K562 (cell line): ENCODE measurements around the gene ZMIZ1. TPM values are rescaled to one million over a fixed set of nuclear protein-coding genes. Genes with fewer than 3 reads are reported as not detected.

Source experiments
- ATAC-seq: fragments of 200-7000 bp; cut with Tn5 transposase; 3 replicates; pipeline ENCODE4 v1.9.1; 2020; ENCODE audit warnings: moderate library complexity
- BruUV-seq: library from RNA; stranded (reverse); fragments of 400-500 nt; replicated peaks from 2 replicates; lab custom pipeline; 2021; lab: Mats Ljungman, UMichigan
- CTCF ChIA-PET: fragments of 300-600 bp; formaldehyde crosslinking; extraction: SDS; loops from one replicate; lab custom pipeline; 2021; ENCODE audit warnings: low intra/inter-chr PET ratio; lab: Yijun Ruan, JAX
- POLR2A ChIA-PET: fragments of 300-600, 350-650 bp; sonication (Branson Sonifier 250); formaldehyde crosslinking; extraction: SDS; loops from one replicate; lab custom pipeline; 2021; ENCODE audit warnings: antibody characterized with exemption, inconsistent platforms; lab: Yijun Ruan, JAX
- DNase-seq, 4 experiments: peaks; one replicate each; pipeline versions ENCODE4 v3.0.0 to v3.0.0-alpha.2; 2011 to 2018; ENCODE audit warnings: low spot score in 3 of 4, mixed read lengths in 3 of 4; ENCODE audit errors: extremely low read depth in 1 of 4
- FAIRE-seq: peaks from 2 replicates; lab custom pipeline; 2011; peaks lifted over from hg19 to GRCh38; lab: Jason Lieb, UNC
- H2AFZ ChIP-seq: 2 replicates; pipeline ENCODE4 v1.6.0; 2011; ENCODE audit warnings: low read depth, low read length, control low read depth, inconsistent platforms
- H3K27ac ChIP-seq: fragments of 200-600 bp; 3 replicates; pipeline ENCODE4 v1.8.0; 2011; ENCODE audit warnings: low read depth, mild to moderate bottlenecking, control low read depth, inconsistent platforms, low read length, moderate library complexity, mixed read lengths; ENCODE audit errors: extremely low read depth
- H3K27me3 ChIP-seq, 2 experiments: fragments of 300-600 bp in 1 of 2; 2 replicates in 1 of 2; 3 replicates in 1 of 2; pipeline versions ENCODE4 v1.6.0 to v1.8.0; 2011; ENCODE audit warnings: inconsistent platforms in 2 of 2, low read length in 2 of 2, mild to moderate bottlenecking in 1 of 2, mixed read lengths in 1 of 2, moderate library complexity in 1 of 2; ENCODE audit not compliant: control insufficient read depth in 2 of 2, insufficient read depth in 2 of 2
- H3K36me3 ChIP-seq: fragments of 300-600 bp; 3 replicates; pipeline ENCODE4 v1.8.0; 2011; ENCODE audit warnings: mild to moderate bottlenecking, low read length, inconsistent platforms; ENCODE audit not compliant: control insufficient read depth, insufficient read depth
- H3K4me1 ChIP-seq, 2 experiments: fragments of 200-600 bp in 1 of 2; replicated peaks in 1 of 2; 2 replicates in 1 of 2; 3 replicates in 1 of 2; pipeline versions ENCODE4 v1.5.1 to v1.8.0; 2011; ENCODE audit warnings: inconsistent platforms in 2 of 2, low read length in 2 of 2, mild to moderate bottlenecking in 1 of 2, mixed read lengths in 1 of 2, moderate library complexity in 1 of 2; ENCODE audit not compliant: control insufficient read depth in 2 of 2, insufficient read depth in 2 of 2
- H3K4me2 ChIP-seq: 2 replicates; pipeline ENCODE4 v1.6.1; 2011; ENCODE audit warnings: low read length, control low read depth, inconsistent platforms, mixed read lengths; ENCODE audit not compliant: insufficient read depth
- H3K4me3 ChIP-seq: fragments of 200-600 bp; sonication (generic), shearing (Covaris generic); 2 replicates; pipeline ENCODE4 v1.5.1; 2016; ENCODE audit warnings: control low read depth, inconsistent platforms
- H3K79me2 ChIP-seq: fragments of 200-600 bp; 3 replicates; pipeline ENCODE4 v1.8.0; 2011; ENCODE audit warnings: low read length, inconsistent platforms; ENCODE audit not compliant: control insufficient read depth, insufficient read depth
- H3K9ac ChIP-seq, 2 experiments: 2 replicates each; pipeline versions ENCODE4 v1.6.0 to v1.6.1; 2011; ENCODE audit warnings: low read depth in 2 of 2, low read length in 2 of 2, control low read depth in 1 of 2, inconsistent platforms in 1 of 2, mild to moderate bottlenecking in 1 of 2, mixed read lengths in 1 of 2; ENCODE audit not compliant: insufficient read depth in 1 of 2
- H3K9me1 ChIP-seq: one replicate; pipeline ENCODE4 v1.6.0; 2011; ENCODE audit warnings: inconsistent platforms, mild to moderate bottlenecking, low read length, moderate library complexity; ENCODE audit not compliant: control insufficient read depth, insufficient read depth
- H3K9me3 ChIP-seq: replicated peaks from 2 replicates; pipeline ENCODE4 v1.5.1; 2011; ENCODE audit warnings: low read depth, low read length, inconsistent platforms; ENCODE audit not compliant: control insufficient read depth, insufficient read depth
- H4K20me1 ChIP-seq: replicated peaks from 2 replicates; pipeline ENCODE4 v1.6.1; 2011; ENCODE audit warnings: low read length, inconsistent platforms, mixed read lengths; ENCODE audit not compliant: control insufficient read depth, insufficient read depth
- CREB1 ChIP-seq, 2 experiments: sonication (generic) in 1 of 2; formaldehyde crosslinking in 1 of 2; IDR thresholded peaks; 2 replicates each; pipeline versions ENCODE4 v1.6.1 to v1.8.0; 2012 to 2022; ENCODE audit warnings: inconsistent platforms in 1 of 2, mild to moderate bottlenecking in 1 of 2, missing genetic modification reagents in 1 of 2, moderate library complexity in 1 of 2
- ETV1 ChIP-seq: fragments of 450-650 bp; conservative IDR thresholded peaks from 2 replicates; pipeline ENCODE4 v1.6.1; 2016; ENCODE audit warnings: missing genetic modification characterization, control low read depth, low read depth, missing compliant biosample characterization
- GABPB1 ChIP-seq: sonication (generic); formaldehyde crosslinking; IDR thresholded peaks from 2 replicates; pipeline ENCODE4 v1.8.0; 2022; ENCODE audit warnings: mild to moderate bottlenecking, missing genetic modification reagents
- HDAC1 ChIP-seq, 2 experiments: fragments of 450-650 bp; IDR thresholded peaks; 2 replicates each; pipeline ENCODE4 v1.6.1; 2016 to 2017; ENCODE audit warnings: inconsistent platforms in 1 of 2, mild to moderate bottlenecking in 1 of 2, moderate library complexity in 1 of 2
- JUN ChIP-seq, 2 experiments: sonication (generic) in 1 of 2; formaldehyde crosslinking in 1 of 2; IDR thresholded peaks; 2 replicates each; pipeline versions ENCODE4 v1.6.1 to v1.8.0; 2012 to 2022; ENCODE audit warnings: borderline replicate concordance in 2 of 2, mild to moderate bottlenecking in 2 of 2, improper control_type of control experiment in 1 of 2, low read depth in 1 of 2, low read length in 1 of 2, missing genetic modification reagents in 1 of 2
- KLF6 ChIP-seq: fragments of 250-450 bp; sonication (Bioruptor Pico); IDR thresholded peaks from 2 replicates; pipeline ENCODE4 v1.4.0; 2020; ENCODE audit warnings: mild to moderate bottlenecking, moderate library complexity, borderline replicate concordance
- PATZ1 ChIP-seq: fragments of 250-450 bp; sonication (Bioruptor Pico); IDR thresholded peaks from 2 replicates; pipeline ENCODE4 v1.5.0; 2020; ENCODE audit warnings: mild to moderate bottlenecking, borderline replicate concordance
- PHF20 ChIP-seq: fragments of 450-650 bp; IDR thresholded peaks from 2 replicates; pipeline ENCODE4 v1.6.1; 2018; ENCODE audit not compliant: partially characterized antibody
- TRIM28 ChIP-seq: fragments of 450-650 bp; IDR thresholded peaks from 2 replicates; pipeline ENCODE4 v1.6.1; 2017
- ZBTB7A ChIP-seq: IDR thresholded peaks from 2 replicates; pipeline ENCODE4 v1.6.1; 2011; ENCODE audit warnings: low read depth, mild to moderate bottlenecking, low read length, moderate library complexity, borderline replicate concordance; ENCODE audit not compliant: control insufficient read depth
- ZNF41 ChIP-seq: fragments of 250-450 bp; sonication (Bioruptor Pico); conservative IDR thresholded peaks from 2 replicates; pipeline ENCODE4 v1.4.0; 2020; ENCODE audit warnings: mild to moderate bottlenecking
- ZNF717 ChIP-seq: fragments of 250-450 bp; sonication (Bioruptor Pico); IDR thresholded peaks from 2 replicates; pipeline ENCODE4 v1.5.0; 2021
- WGBS: fragments of 100-300 bp; shearing (Covaris generic); methylation state at CpG from one replicate; pipeline ENCODE4 v1.1.6; 2016; ENCODE audit warnings: low coverage, mixed read lengths; ENCODE audit not compliant: insufficient coverage; ENCODE audit errors: missing lambda C conversion rate; 5-methylcytosine and 5-hydroxymethylcytosine counted together
- in situ Hi-C: fragments of 300-500 bp; cut with MboI; formaldehyde crosslinking; loops from 4 replicates; pipeline ENCODE4 v1.15.0; 2018; ENCODE audit warnings: inconsistent platforms, mixed read lengths
- intact Hi-C: fragments of 100-400 bp; cut with micrococcal nuclease; formaldehyde crosslinking; loops from 2 replicates; pipeline ENCODE4 v1.14.2; 2022
- polyA plus RNA-seq, 8 experiments: library from polyadenylated mRNA; depleted of rRNA in 4 of 8; stranded (reverse) in 5 of 8; unstranded in 3 of 8; fragments of >200 nt; fragmentation: Nextera tagmentation in 2 of 8; fragmentation: Illumina TruSeq in 1 of 8; extraction: Ambion mirVana in 2 of 8; extraction: Trizol in 1 of 8; gene quantifications; 2 replicates each; pipeline versions ENCODE4 v1.2.1 to v1.2.3, GENCODE V29; 2011 to 2014; ENCODE audit warnings: inconsistent platforms in 1 of 8, missing spikeins in 1 of 8
- total RNA-seq, 7 experiments: library from RNA; depleted of rRNA in 6 of 7; stranded (reverse); fragments of >200 nt in 6 of 7; fragmentation: Illumina TruSeq in 2 of 7; extraction: Trizol in 2 of 7; gene quantifications; 2 replicates each; pipeline versions ENCODE4 v1.2.1 to v1.2.3, GENCODE V29; 2011 to 2021; ENCODE audit warnings: low replicate concordance in 1 of 7
- TF ChIP-seq, protein P1 (sequence below): fragments of 200-800 bp; sonication (Bioruptor generic); IDR thresholded peaks from 2 replicates; pipeline ENCODE4 v1.6.1; 2017; ENCODE audit warnings: missing genetic modification characterization, missing compliant biosample characterization
- TF ChIP-seq, protein P2 (sequence below), 2 experiments: fragments of 450-650 bp in 1 of 2; sonication (generic) in 1 of 2; formaldehyde crosslinking in 1 of 2; IDR thresholded peaks in 1 of 2; conservative IDR thresholded peaks in 1 of 2; 2 replicates each; pipeline versions ENCODE4 v1.6.1 to v1.8.1; 2016 to 2023; ENCODE audit warnings: mild to moderate bottlenecking in 2 of 2, moderate library complexity in 2 of 2, inconsistent platforms in 1 of 2, missing genetic modification reagents in 1 of 2

ZMIZ1 gene
- total and polyA plus RNA-seq, 9 of the 15 experiments (the other 6 are each of a cell fraction or from before 2014, with no cell fraction given): 1.0 to 37.3 (median 4.3) TPM

DNA sequence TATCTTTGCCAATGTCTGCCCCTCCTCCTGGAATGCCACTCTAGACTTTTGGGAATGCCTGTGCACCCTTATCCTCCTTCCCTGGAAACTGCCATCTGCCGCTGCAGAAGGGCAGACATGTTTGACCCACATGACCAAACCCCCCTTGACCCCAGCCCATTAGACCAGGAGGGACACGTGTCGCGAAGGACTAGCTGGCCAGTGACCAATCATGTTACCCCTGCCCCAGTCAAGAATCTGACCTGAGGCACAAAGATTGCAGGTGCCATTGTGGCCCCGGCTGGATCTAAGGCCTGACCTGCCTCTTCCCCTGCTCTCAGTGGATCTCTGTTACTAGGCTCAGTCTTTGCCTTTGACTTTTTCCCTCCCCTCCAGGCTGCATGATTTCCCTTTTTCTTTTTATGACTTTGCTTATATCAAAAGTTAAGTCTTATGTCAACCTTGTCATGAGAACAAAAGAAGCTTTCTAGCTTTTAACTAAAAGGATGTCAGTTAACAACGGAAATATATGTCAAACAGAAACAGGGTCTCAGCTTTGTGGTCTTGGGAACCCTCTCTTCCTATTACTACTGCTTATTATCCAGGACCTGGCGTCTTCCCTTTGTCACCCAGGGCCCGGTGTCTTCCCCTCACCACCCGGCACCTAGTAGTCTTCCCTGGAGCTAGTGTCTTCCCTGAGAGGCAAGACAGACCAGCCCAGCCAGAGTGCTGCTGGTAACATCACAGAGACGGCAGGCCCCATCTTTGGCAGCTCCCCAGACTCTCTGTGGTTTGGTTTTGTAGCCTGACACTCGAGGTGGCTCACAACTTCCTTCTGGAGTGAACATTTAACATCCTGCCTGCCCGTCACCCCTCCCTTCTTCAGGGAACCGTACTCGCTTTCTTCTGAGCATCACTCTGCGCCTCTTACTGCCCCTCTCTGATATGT, 254.1 kb downstream of the ZMIZ1 start:
- H3K79me2 ChIP-seq: no peaks in the 10 kb centered on the region
- ChIA-PET CTCF (no interaction called here), POLR2A (interaction anchor here (0.5 to 1.6 kb wide), 5 partner anchors 9 to 153 kb away, joined by 3 to 6 read pairs (median 3); partner anchors contain the start of gene PPIF)
- H3K9me3 ChIP-seq: no peaks in the 10 kb centered on the region
- H3K4me1 ChIP-seq: peaks cover 2 to 8% of the 10 kb centered on the region in 2 experiments; a peak in 4 of 5 replicates
- no peaks in the 10 kb centered on the region for H3K9me1 ChIP-seq
- H3K27me3 ChIP-seq: peaks cover 7 to 58% of the 10 kb centered on the region in 2 experiments
- in situ Hi-C loops (no loop called here), intact Hi-C loops (no loop called here)
- no peak overlapping the region for H2AFZ ChIP-seq
- H3K9ac ChIP-seq: no peak overlapping the region; a peak in 1 of 4 replicates
- ATAC-seq (peak; percentile 37), FAIRE-seq (no peak), DNase-seq (no peak)
- no peaks in the 10 kb centered on the region for H3K36me3 ChIP-seq
- BruUV-seq: no TSS peak
- 12% methylated on average over 15 of the region's 15 CpGs for WGBS
- no peak overlapping the region; the same call in 1 of the 2 replicates for H3K4me2 ChIP-seq
- H3K4me3 ChIP-seq: no peak overlapping the region
- H4K20me1 ChIP-seq: 0 out of 2 replicates have a peak, but pooled peaks cover 4% of the 10 kb centered on the region
- H3K27ac ChIP-seq: no peak overlapping the region
- TF ChIP-seq ZBTB7A (no peak), ZNF717 (CRISPR knock-in tag) (no peak), GABPB1 (CRISPR knock-in tag) (0 out of 2 replicates have a peak, but pooled peaks have one; percentile 2), KLF6 (CRISPR knock-in tag) (no peak), PHF20 (no peak), ETV1 (tag) (no peak), HDAC1 (IDR thresholded peaks at IDR 0.05) (no peak), ZNF41 (no peak), TRIM28 (no peak), CREB1 (IDR thresholded peaks at IDR 0.05) (no peak), CREB1 (CRISPR knock-in tag; IDR thresholded peaks at IDR 0.05) (no peak), JUN (IDR thresholded peaks at IDR 0.05; ENCODE audit: borderline replicate concordance, low read depth, low read length) (no peak), JUN (CRISPR knock-in tag; IDR thresholded peaks at IDR 0.05; ENCODE audit: borderline replicate concordance) (no peak), PATZ1 (CRISPR knock-in tag) (no peak)
- TF ChIP-seq, protein P1, sequence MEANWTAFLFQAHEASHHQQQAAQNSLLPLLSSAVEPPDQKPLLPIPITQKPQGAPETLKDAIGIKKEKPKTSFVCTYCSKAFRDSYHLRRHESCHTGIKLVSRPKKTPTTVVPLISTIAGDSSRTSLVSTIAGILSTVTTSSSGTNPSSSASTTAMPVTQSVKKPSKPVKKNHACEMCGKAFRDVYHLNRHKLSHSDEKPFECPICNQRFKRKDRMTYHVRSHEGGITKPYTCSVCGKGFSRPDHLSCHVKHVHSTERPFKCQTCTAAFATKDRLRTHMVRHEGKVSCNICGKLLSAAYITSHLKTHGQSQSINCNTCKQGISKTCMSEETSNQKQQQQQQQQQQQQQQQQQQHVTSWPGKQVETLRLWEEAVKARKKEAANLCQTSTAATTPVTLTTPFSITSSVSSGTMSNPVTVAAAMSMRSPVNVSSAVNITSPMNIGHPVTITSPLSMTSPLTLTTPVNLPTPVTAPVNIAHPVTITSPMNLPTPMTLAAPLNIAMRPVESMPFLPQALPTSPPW (CRISPR knock-in tag): peak; percentile 66
- TF ChIP-seq, protein P2, sequence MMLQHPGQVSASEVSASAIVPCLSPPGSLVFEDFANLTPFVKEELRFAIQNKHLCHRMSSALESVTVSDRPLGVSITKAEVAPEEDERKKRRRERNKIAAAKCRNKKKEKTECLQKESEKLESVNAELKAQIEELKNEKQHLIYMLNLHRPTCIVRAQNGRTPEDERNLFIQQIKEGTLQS (IDR thresholded peaks at IDR 0.05): no peak
- TF ChIP-seq, protein P2 (CRISPR knock-in tag; conservative IDR thresholded peaks at IDR 0.05): no peak
